HEK293 (cell line): ENCODE results near the gene CYB5D1.

Experiments used
- GFI1B ChIP-seq: fragments of 450-650 bp; formaldehyde crosslinking; IDR thresholded peaks from 2 replicates; pipeline ENCODE4 v1.5.1; 2016; ENCODE audit warnings: missing biosample characterization, missing genetic modification characterization
- IKZF3 ChIP-seq: fragments of 450-650 bp; IDR thresholded peaks from 2 replicates; pipeline ENCODE4 v1.5.0; 2018; ENCODE audit warnings: missing biosample characterization, mild to moderate bottlenecking, missing genetic modification characterization, moderate library complexity
- MZF1 ChIP-seq: fragments of 450-650 bp; formaldehyde crosslinking; IDR thresholded peaks from 2 replicates; pipeline ENCODE4 v1.5.1; 2017; ENCODE audit warnings: missing biosample characterization, missing genetic modification characterization, borderline replicate concordance
- PRDM1 ChIP-seq: fragments of 450-650 bp; formaldehyde crosslinking; IDR thresholded peaks from 2 replicates; pipeline ENCODE4; 2016; ENCODE audit warnings: missing biosample characterization, missing genetic modification characterization
- YY1 ChIP-seq: fragments of 450-650 bp; formaldehyde crosslinking; IDR thresholded peaks from 2 replicates; pipeline ENCODE4 v1.5.1; 2018; ENCODE audit warnings: missing biosample characterization, missing genetic modification characterization
- ZBTB44 ChIP-seq: fragments of 450-650 bp; IDR thresholded peaks from 2 replicates; pipeline ENCODE4 v1.5.1; 2018; ENCODE audit warnings: missing biosample characterization, mild to moderate bottlenecking, missing genetic modification characterization
- ZNF24 ChIP-seq: fragments of 450-650 bp; formaldehyde crosslinking; IDR thresholded peaks from 2 replicates; pipeline ENCODE4 v1.5.1; 2016; ENCODE audit warnings: missing biosample characterization, missing genetic modification characterization
- ZNF248 ChIP-seq: fragments of 450-650 bp; formaldehyde crosslinking; IDR thresholded peaks from 2 replicates; pipeline ENCODE4 v1.5.1; 2017; ENCODE audit warnings: missing biosample characterization, missing genetic modification characterization
- ZNF335 ChIP-seq: fragments of 450-650 bp; formaldehyde crosslinking; conservative IDR thresholded peaks from 2 replicates; pipeline ENCODE4 v1.5.1; 2016; ENCODE audit warnings: missing biosample characterization, missing genetic modification characterization
- ZNF391 ChIP-seq: fragments of 450-650 bp; formaldehyde crosslinking; IDR thresholded peaks from 2 replicates; pipeline ENCODE4 v1.5.1; 2016; ENCODE audit warnings: low read depth, missing biosample characterization, missing genetic modification characterization, borderline replicate concordance
- ZNF514 ChIP-seq: fragments of 450-650 bp; formaldehyde crosslinking; IDR thresholded peaks from 2 replicates; pipeline ENCODE4 v1.5.1; 2016; ENCODE audit warnings: missing biosample characterization, missing genetic modification characterization
- ZNF561 ChIP-seq: fragments of 450-650 bp; IDR thresholded peaks from 2 replicates; pipeline ENCODE4 v1.5.1; 2018; ENCODE audit warnings: missing biosample characterization, missing genetic modification characterization, borderline replicate concordance
- ZSCAN23 ChIP-seq: fragments of 450-650 bp; formaldehyde crosslinking; IDR thresholded peaks from 2 replicates; pipeline ENCODE4 v1.5.1; 2016; ENCODE audit warnings: missing biosample characterization, missing genetic modification characterization
- TF ChIP-seq, protein P1 (sequence below): fragments of 450-650 bp; formaldehyde crosslinking; IDR thresholded peaks from 2 replicates; pipeline ENCODE4 v1.5.1; 2017; ENCODE audit warnings: missing biosample characterization, missing genetic modification characterization
- TF ChIP-seq, protein P2 (sequence below): fragments of 450-650 bp; formaldehyde crosslinking; IDR thresholded peaks from 2 replicates; pipeline ENCODE4 v1.5.1; 2017; ENCODE audit warnings: missing biosample characterization, mild to moderate bottlenecking, missing genetic modification characterization, moderate library complexity
- TF ChIP-seq, protein P3 (sequence below): fragments of 450-650 bp; formaldehyde crosslinking; IDR thresholded peaks from 2 replicates; pipeline ENCODE4 v1.5.1; 2016; ENCODE audit warnings: missing biosample characterization, missing genetic modification characterization
- TF ChIP-seq, protein P4 (sequence below): fragments of 450-650 bp; formaldehyde crosslinking; IDR thresholded peaks from 2 replicates; pipeline ENCODE4 v1.5.1; 2017; ENCODE audit warnings: missing biosample characterization, missing genetic modification characterization
- TF ChIP-seq, protein P5 (sequence below): IDR thresholded peaks from 2 replicates; pipeline ENCODE4 v1.6.1; 2011; ENCODE audit warnings: mild to moderate bottlenecking, low read depth, low read length, borderline replicate concordance

Gene CYB5D1

GRCh38 chr17:7887038-7887481 lies 29.3 kb downstream of the CYB5D1 start (continued):
- TF ChIP-seq, protein P1, sequence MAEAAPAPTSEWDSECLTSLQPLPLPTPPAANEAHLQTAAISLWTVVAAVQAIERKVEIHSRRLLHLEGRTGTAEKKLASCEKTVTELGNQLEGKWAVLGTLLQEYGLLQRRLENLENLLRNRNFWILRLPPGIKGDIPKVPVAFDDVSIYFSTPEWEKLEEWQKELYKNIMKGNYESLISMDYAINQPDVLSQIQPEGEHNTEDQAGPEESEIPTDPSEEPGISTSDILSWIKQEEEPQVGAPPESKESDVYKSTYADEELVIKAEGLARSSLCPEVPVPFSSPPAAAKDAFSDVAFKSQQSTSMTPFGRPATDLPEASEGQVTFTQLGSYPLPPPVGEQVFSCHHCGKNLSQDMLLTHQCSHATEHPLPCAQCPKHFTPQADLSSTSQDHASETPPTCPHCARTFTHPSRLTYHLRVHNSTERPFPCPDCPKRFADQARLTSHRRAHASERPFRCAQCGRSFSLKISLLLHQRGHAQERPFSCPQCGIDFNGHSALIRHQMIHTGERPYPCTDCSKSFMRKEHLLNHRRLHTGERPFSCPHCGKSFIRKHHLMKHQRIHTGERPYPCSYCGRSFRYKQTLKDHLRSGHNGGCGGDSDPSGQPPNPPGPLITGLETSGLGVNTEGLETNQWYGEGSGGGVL (tag by site-specific recombination) = peak; percentile 37; the same call in 1 of the 2 replicates
- TF ChIP-seq ZBTB44 = 0 out of 2 replicates have a peak, but pooled peaks have one; percentile 37
- peak; percentile 59; the same call in 1 of the 2 replicates for TF ChIP-seq GFI1B (tag by site-specific recombination)
- TF ChIP-seq ZNF391 (tag by site-specific recombination) = 0 out of 2 replicates have a peak, but pooled peaks have one; percentile 10
- 0 out of 2 replicates have a peak, but pooled peaks have one; percentile 43 for TF ChIP-seq YY1 (tag by site-specific recombination)
- TF ChIP-seq, protein P2, sequence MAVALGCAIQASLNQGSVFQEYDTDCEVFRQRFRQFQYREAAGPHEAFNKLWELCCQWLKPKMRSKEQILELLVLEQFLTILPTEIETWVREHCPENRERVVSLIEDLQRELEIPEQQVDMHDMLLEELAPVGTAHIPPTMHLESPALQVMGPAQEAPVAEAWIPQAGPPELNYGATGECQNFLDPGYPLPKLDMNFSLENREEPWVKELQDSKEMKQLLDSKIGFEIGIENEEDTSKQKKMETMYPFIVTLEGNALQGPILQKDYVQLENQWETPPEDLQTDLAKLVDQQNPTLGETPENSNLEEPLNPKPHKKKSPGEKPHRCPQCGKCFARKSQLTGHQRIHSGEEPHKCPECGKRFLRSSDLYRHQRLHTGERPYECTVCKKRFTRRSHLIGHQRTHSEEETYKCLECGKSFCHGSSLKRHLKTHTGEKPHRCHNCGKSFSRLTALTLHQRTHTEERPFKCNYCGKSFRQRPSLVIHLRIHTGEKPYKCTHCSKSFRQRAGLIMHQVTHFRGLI = no peak; the same call in 1 of the 2 replicates
- TF ChIP-seq ZNF248 = no peak
- TF ChIP-seq MZF1 (tag by site-specific recombination) = 0 out of 2 replicates have a peak, but pooled peaks have one; percentile 38
- no peak for TF ChIP-seq ZNF514 (tag by site-specific recombination)
- TF ChIP-seq, protein P3, sequence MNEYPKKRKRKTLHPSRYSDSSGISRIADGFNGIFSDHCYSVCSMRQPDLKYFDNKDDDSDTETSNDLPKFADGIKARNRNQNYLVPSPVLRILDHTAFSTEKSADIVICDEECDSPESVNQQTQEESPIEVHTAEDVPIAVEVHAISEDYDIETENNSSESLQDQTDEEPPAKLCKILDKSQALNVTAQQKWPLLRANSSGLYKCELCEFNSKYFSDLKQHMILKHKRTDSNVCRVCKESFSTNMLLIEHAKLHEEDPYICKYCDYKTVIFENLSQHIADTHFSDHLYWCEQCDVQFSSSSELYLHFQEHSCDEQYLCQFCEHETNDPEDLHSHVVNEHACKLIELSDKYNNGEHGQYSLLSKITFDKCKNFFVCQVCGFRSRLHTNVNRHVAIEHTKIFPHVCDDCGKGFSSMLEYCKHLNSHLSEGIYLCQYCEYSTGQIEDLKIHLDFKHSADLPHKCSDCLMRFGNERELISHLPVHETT (tag by site-specific recombination) = no peak
- TF ChIP-seq, protein P4, sequence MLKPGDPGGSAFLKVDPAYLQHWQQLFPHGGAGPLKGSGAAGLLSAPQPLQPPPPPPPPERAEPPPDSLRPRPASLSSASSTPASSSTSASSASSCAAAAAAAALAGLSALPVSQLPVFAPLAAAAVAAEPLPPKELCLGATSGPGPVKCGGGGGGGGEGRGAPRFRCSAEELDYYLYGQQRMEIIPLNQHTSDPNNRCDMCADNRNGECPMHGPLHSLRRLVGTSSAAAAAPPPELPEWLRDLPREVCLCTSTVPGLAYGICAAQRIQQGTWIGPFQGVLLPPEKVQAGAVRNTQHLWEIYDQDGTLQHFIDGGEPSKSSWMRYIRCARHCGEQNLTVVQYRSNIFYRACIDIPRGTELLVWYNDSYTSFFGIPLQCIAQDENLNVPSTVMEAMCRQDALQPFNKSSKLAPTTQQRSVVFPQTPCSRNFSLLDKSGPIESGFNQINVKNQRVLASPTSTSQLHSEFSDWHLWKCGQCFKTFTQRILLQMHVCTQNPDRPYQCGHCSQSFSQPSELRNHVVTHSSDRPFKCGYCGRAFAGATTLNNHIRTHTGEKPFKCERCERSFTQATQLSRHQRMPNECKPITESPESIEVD = peak; percentile 99
- no peak for TF ChIP-seq IKZF3 (tag by site-specific recombination)
- peak; percentile 52; the same call in 1 of the 2 replicates for TF ChIP-seq ZSCAN23
- TF ChIP-seq, protein P5, sequence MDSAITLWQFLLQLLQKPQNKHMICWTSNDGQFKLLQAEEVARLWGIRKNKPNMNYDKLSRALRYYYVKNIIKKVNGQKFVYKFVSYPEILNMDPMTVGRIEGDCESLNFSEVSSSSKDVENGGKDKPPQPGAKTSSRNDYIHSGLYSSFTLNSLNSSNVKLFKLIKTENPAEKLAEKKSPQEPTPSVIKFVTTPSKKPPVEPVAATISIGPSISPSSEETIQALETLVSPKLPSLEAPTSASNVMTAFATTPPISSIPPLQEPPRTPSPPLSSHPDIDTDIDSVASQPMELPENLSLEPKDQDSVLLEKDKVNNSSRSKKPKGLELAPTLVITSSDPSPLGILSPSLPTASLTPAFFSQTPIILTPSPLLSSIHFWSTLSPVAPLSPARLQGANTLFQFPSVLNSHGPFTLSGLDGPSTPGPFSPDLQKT = no peak
- 0 out of 2 replicates have a peak, but pooled peaks have one; percentile 0 for TF ChIP-seq ZNF335 (tag by site-specific recombination)
- peak; percentile 79 for TF ChIP-seq PRDM1
- 0 out of 2 replicates have a peak, but pooled peaks have one; percentile 13 for TF ChIP-seq ZNF561
- TF ChIP-seq ZNF24 (tag by site-specific recombination) = 0 out of 2 replicates have a peak, but pooled peaks have one; percentile 56
- TF ChIP-seq, all 188 proteins: peak for 16
